H1 (cell line): ENCODE results near the gene DAZAP2. TPM values are rescaled to one million over a fixed set of nuclear protein-coding genes. Genes with fewer than 3 reads are reported as not detected.

Experiments used
- CTCF ChIA-PET: fragments of 300-600 bp; sonication (Branson Sonifier 250); formaldehyde crosslinking; loops from one replicate; lab custom pipeline; 2021; ENCODE audit not compliant: partially characterized antibody; lab: Charles Lee
- POLR2A ChIA-PET: fragments of 300-600 bp; sonication (Branson Sonifier 250); formaldehyde crosslinking; loops from one replicate; lab custom pipeline; 2021; ENCODE audit warnings: inconsistent platforms; ENCODE audit not compliant: partially characterized antibody; lab: Charles Lee
- DNase-seq, 2 experiments: peaks; one replicate each; pipeline versions ENCODE4 v3.0.0 to v3.0.0-alpha.2; 2010 to 2022; ENCODE audit warnings: low spot score in 2 of 2, low read depth in 1 of 2, mixed read lengths in 1 of 2
- FAIRE-seq: peaks from 2 replicates; lab custom pipeline; 2011; peaks lifted over from hg19 to GRCh38; lab: Jason Lieb, UNC
- H2AFZ ChIP-seq: 2 replicates; pipeline ENCODE4 v1.8.1; 2012; ENCODE audit warnings: low read length, inconsistent platforms
- H2AK5ac ChIP-seq: 2 replicates; pipeline ENCODE4 v1.6.1; 2013; ENCODE audit warnings: low read depth, low read length
- H2BK120ac ChIP-seq: replicated peaks from 2 replicates; pipeline ENCODE3; 2013; ENCODE audit warnings: low read depth, low read length, inconsistent platforms
- H2BK12ac ChIP-seq: 2 replicates; pipeline ENCODE4 v1.6.1; 2013; ENCODE audit warnings: low read depth, low read length
- H2BK15ac ChIP-seq: 2 replicates; pipeline ENCODE4 v1.6.1; 2013; ENCODE audit warnings: low read length
- H2BK20ac ChIP-seq: 2 replicates; pipeline ENCODE4 v1.6.1; 2013; ENCODE audit warnings: low read length
- H2BK5ac ChIP-seq: 2 replicates; pipeline ENCODE4 v1.6.1; 2013; ENCODE audit warnings: low read depth, low read length
- H3K14ac ChIP-seq: 2 replicates; pipeline ENCODE4 v1.6.1; 2013; ENCODE audit warnings: inconsistent platforms; ENCODE audit not compliant: insufficient read length
- H3K18ac ChIP-seq: 2 replicates; pipeline ENCODE4 v1.6.1; 2013; ENCODE audit warnings: low read length; ENCODE audit errors: extremely low read depth
- H3K23ac ChIP-seq: 2 replicates; pipeline ENCODE4 v1.6.1; 2013; ENCODE audit warnings: inconsistent platforms; ENCODE audit not compliant: insufficient read length
- H3K23me2 ChIP-seq: 2 replicates; pipeline ENCODE4 v1.6.1; 2013; ENCODE audit warnings: low read depth, low read length
- H3K27ac ChIP-seq: 2 replicates; pipeline ENCODE4 v1.6.1; 2011; ENCODE audit warnings: low read depth, low read length, inconsistent platforms
- H3K27me3 ChIP-seq, 4 experiments: replicated peaks in 1 of 4; 1 replicate in 1 of 4; 2 replicates in 3 of 4; pipeline versions ENCODE4 v1.6.1 to v1.8.1; 2011 to 2013; ENCODE audit warnings: low read length in 3 of 4, mild to moderate bottlenecking in 3 of 4, inconsistent platforms in 2 of 4, mixed read lengths in 2 of 4, moderate library complexity in 1 of 4; ENCODE audit not compliant: control insufficient read depth in 3 of 4, insufficient read depth in 3 of 4; ENCODE audit errors: extremely low read depth in 1 of 4
- H3K36me3 ChIP-seq, 4 experiments: 2 replicates each; pipeline versions ENCODE4 v1.6.1 to v1.8.1; 2011 to 2013; ENCODE audit warnings: mild to moderate bottlenecking in 4 of 4, low read length in 3 of 4, moderate library complexity in 2 of 4, control low read depth in 1 of 4, inconsistent platforms in 1 of 4; ENCODE audit not compliant: insufficient read depth in 4 of 4, control insufficient read depth in 2 of 4
- H3K4ac ChIP-seq: replicated peaks from 2 replicates; pipeline ENCODE3; 2013; ENCODE audit warnings: low read length, low read depth, mixed read lengths, inconsistent platforms; ENCODE audit not compliant: insufficient read length
- H3K4me1 ChIP-seq, 4 experiments: replicated peaks in 1 of 4; 1 replicate in 1 of 4; 2 replicates in 3 of 4; pipeline versions ENCODE4 v1.6.1 to v1.8.1; 2011 to 2013; ENCODE audit warnings: low read length in 3 of 4, inconsistent platforms in 2 of 4, mixed read lengths in 1 of 4; ENCODE audit not compliant: insufficient read depth in 4 of 4, control insufficient read depth in 3 of 4
- H3K4me2 ChIP-seq, 2 experiments: 2 replicates each; pipeline versions ENCODE4 v1.6.1 to v1.8.1; 2011 to 2013; ENCODE audit warnings: low read depth in 2 of 2, low read length in 2 of 2, control low read depth in 1 of 2, inconsistent platforms in 1 of 2, mild to moderate bottlenecking in 1 of 2; ENCODE audit not compliant: insufficient read depth in 1 of 2
- H3K4me3 ChIP-seq, 4 experiments: fragments of 200-600, 300-600 bp in 1 of 4; sonication (generic), shearing (Covaris generic), sonication (Bioruptor Twin) in 1 of 4; 2 replicates each; pipeline versions ENCODE4 v1.5.1 to v1.8.1; 2011 to 2016; ENCODE audit warnings: low read length in 4 of 4, low read depth in 3 of 4, control low read depth in 2 of 4, inconsistent platforms in 2 of 4, mild to moderate bottlenecking in 2 of 4, mixed read lengths in 1 of 4, moderate library complexity in 1 of 4; ENCODE audit not compliant: insufficient read depth in 2 of 4; ENCODE audit errors: extremely low read depth in 1 of 4
- H3K56ac ChIP-seq: replicated peaks from 2 replicates; pipeline ENCODE3; 2013; ENCODE audit warnings: low read depth, mild to moderate bottlenecking, mixed read lengths, low read length, inconsistent platforms; ENCODE audit not compliant: insufficient read length
- H3K79me1 ChIP-seq: 2 replicates; pipeline ENCODE4 v1.6.1; 2013; ENCODE audit warnings: low read depth, low read length, control low read depth
- H3K79me2 ChIP-seq, 2 experiments: 2 replicates each; pipeline versions ENCODE4 v1.6.1 to v1.8.1; 2012 to 2013; ENCODE audit warnings: low read length in 2 of 2, mild to moderate bottlenecking in 2 of 2, inconsistent platforms in 1 of 2; ENCODE audit not compliant: insufficient read depth in 2 of 2, control insufficient read depth in 1 of 2
- H3K9ac ChIP-seq, 4 experiments: replicated peaks in 1 of 4; 1 replicate in 1 of 4; 2 replicates in 3 of 4; pipeline versions ENCODE4 v1.6.1 to v1.8.1; 2011 to 2013; ENCODE audit warnings: low read depth in 3 of 4, low read length in 3 of 4, control low read depth in 2 of 4, mild to moderate bottlenecking in 2 of 4, moderate library complexity in 2 of 4, inconsistent platforms in 1 of 4; ENCODE audit errors: extremely low read depth in 1 of 4
- H3K9me3 ChIP-seq, 2 experiments: 2 replicates each; pipeline versions ENCODE4 v1.6.1 to v1.8.1; 2012 to 2013; ENCODE audit warnings: mild to moderate bottlenecking in 2 of 2, moderate library complexity in 2 of 2, control low read depth in 1 of 2, inconsistent platforms in 1 of 2, low read depth in 1 of 2, low read length in 1 of 2, mixed read lengths in 1 of 2; ENCODE audit not compliant: insufficient read depth in 2 of 2
- H4K20me1 ChIP-seq, 2 experiments: replicated peaks in 1 of 2; 2 replicates each; pipeline versions ENCODE3 to v1.8.1; 2011 to 2013; ENCODE audit warnings: inconsistent platforms in 2 of 2, low read length in 2 of 2, mild to moderate bottlenecking in 1 of 2; ENCODE audit not compliant: insufficient read depth in 2 of 2, control insufficient read depth in 1 of 2
- H4K5ac ChIP-seq: 2 replicates; pipeline ENCODE4 v1.6.1; 2013; ENCODE audit warnings: low read length, low read depth, mixed read lengths, inconsistent platforms; ENCODE audit not compliant: insufficient read length
- H4K8ac ChIP-seq: 2 replicates; pipeline ENCODE4 v1.8.0; 2013; ENCODE audit warnings: mild to moderate bottlenecking, moderate library complexity, low read length, inconsistent platforms; ENCODE audit not compliant: insufficient read depth; ENCODE audit errors: extremely low read depth
- H4K91ac ChIP-seq: replicated peaks from 2 replicates; pipeline ENCODE3; 2013; ENCODE audit warnings: low read length, mixed read lengths, inconsistent platforms; ENCODE audit not compliant: insufficient read length
- CTBP2 ChIP-seq: IDR thresholded peaks from 2 replicates; pipeline ENCODE4 v1.7.0; 2011; ENCODE audit warnings: borderline replicate concordance, mild to moderate bottlenecking, moderate library complexity, mixed read lengths, low read length; ENCODE audit not compliant: insufficient read depth, insufficient read length
- FOSL1 ChIP-seq: IDR thresholded peaks from 2 replicates; pipeline ENCODE4 v1.6.1; 2011; ENCODE audit warnings: mild to moderate bottlenecking, low read depth, low read length, moderate library complexity; ENCODE audit not compliant: insufficient read depth
- JUN ChIP-seq: IDR thresholded peaks from 2 replicates; pipeline ENCODE4 v1.6.1; 2011; ENCODE audit warnings: low read depth, mild to moderate bottlenecking, improper control_type of control experiment, low read length
- KDM1A ChIP-seq: fragments of 200-600, 300-600 bp; sonication (generic); IDR thresholded peaks from 2 replicates; pipeline ENCODE4 v1.7.1; 2016; ENCODE audit warnings: mild to moderate bottlenecking, low read length, borderline replicate concordance
- PHF8 ChIP-seq: fragments of 200-600 bp; sonication (generic); conservative IDR thresholded peaks from 2 replicates; pipeline ENCODE4 v1.7.1; 2012; ENCODE audit warnings: low read depth, mild to moderate bottlenecking, inconsistent platforms, low read length, moderate library complexity
- POLR2A ChIP-seq, 2 experiments: IDR thresholded peaks; 1 replicate in 1 of 2; 2 replicates in 1 of 2; pipeline ENCODE4 v1.6.1; 2011; ENCODE audit warnings: low read depth in 2 of 2, low read length in 2 of 2, mild to moderate bottlenecking in 2 of 2; ENCODE audit errors: control extremely low read depth in 1 of 2
- POU5F1 ChIP-seq: IDR thresholded peaks from 2 replicates; pipeline ENCODE4 v1.6.1; 2011; ENCODE audit warnings: low read depth, mild to moderate bottlenecking, low read length, moderate library complexity
- RXRA ChIP-seq: IDR thresholded peaks from 2 replicates; pipeline ENCODE4 v1.6.1; 2011; ENCODE audit warnings: low read depth, mild to moderate bottlenecking, low read length, moderate library complexity; ENCODE audit not compliant: insufficient read depth
- YY1 ChIP-seq: IDR thresholded peaks from 2 replicates; pipeline ENCODE4 v1.6.1; 2011; ENCODE audit warnings: low read depth, mild to moderate bottlenecking, low read length
- WGBS, 2 experiments: shearing (Covaris generic) in 1 of 2; methylation state at CpG; one replicate each; pipeline versions ENCODE4 v1.1.6 to v1.1.7; 2013 to 2015; ENCODE audit warnings: low lambda C conversion rate in 2 of 2, mixed read lengths in 2 of 2, inconsistent platforms in 1 of 2, low coverage in 1 of 2, missing lambda C conversion rate in 1 of 2; ENCODE audit not compliant: insufficient replicate concordance in 2 of 2, insufficient coverage in 1 of 2, insufficient read length in 1 of 2; ENCODE audit errors: extremely low coverage in 1 of 2, missing lambda C conversion rate in 1 of 2; 5-methylcytosine and 5-hydroxymethylcytosine counted together
- polyA plus RNA-seq, 7 experiments: library from polyadenylated mRNA; depleted of rRNA in 3 of 7; stranded (reverse) in 5 of 7; unstranded in 2 of 7; fragments of >200 nt in 5 of 7; fragments of 200-250 nt in 2 of 7; gene quantifications; 1 replicate in 5 of 7; 2 replicates in 1 of 7; 4 replicates in 1 of 7; pipeline versions ENCODE4 v1.2.1 to v1.2.3, GENCODE V29; 2011 to 2013; ENCODE audit warnings: missing spikeins in 2 of 7, mixed read lengths in 2 of 7
- total RNA-seq: library from RNA; stranded (reverse); fragmentation: NEBNext Ultra II Directional; extraction: Animal tissue kit (Norgen Biotek cat#: 25700); gene quantifications from 2 replicates; pipeline ENCODE4 v1.2.1, GENCODE V29; 2021
- TF ChIP-seq, protein P1 (sequence below): IDR thresholded peaks from 2 replicates; pipeline ENCODE4 v1.6.1; 2012; ENCODE audit warnings: inconsistent platforms
- TF ChIP-seq, protein P2 (sequence below), 3 experiments: IDR thresholded peaks; 1 replicate in 2 of 3; 2 replicates in 1 of 3; pipeline versions ENCODE4 v1.5.1 to v1.6.1; 2011; ENCODE audit warnings: low read length in 3 of 3, mild to moderate bottlenecking in 3 of 3, inconsistent platforms in 2 of 3, low read depth in 1 of 3, moderate library complexity in 1 of 3; ENCODE audit not compliant: insufficient read depth in 1 of 3; ENCODE audit errors: control extremely low read depth in 1 of 3

The DAZAP2 gene
- total and polyA plus RNA-seq, 2 of the 8 experiments (the other 6 are each of a cell fraction or from before 2014, with no cell fraction given), result 27.1 to 77.2 TPM

DNA sequence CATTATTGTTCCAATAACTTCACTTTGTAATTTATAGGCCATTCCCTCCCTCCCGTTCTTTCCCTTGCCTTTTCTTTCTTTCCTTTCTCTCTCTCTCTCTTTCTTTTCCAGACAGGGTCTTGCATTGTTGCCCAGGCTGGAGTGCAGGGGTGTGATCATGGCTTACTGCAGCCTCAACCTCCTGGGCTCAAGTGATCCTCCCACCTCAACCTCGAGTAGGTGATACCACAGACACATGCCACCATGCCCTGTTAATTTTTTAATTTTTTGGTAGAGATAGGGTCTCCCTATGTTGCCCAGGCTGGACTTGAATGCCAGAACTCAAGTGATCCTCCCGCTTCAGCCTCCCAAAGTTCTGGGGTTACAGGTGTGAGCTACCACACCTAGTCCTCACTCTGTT is 14.0 kb upstream of the DAZAP2 start:
- H3K4me3 ChIP-seq, result no peak overlapping the region
- no peaks in the 10 kb centered on the region for H3K9me3 ChIP-seq
- H4K8ac ChIP-seq, result no peak overlapping the region
- no peaks in the 10 kb centered on the region for H3K79me1 ChIP-seq
- H2BK15ac ChIP-seq, result no peak overlapping the region
- no peaks in the 10 kb centered on the region for H3K4me1 ChIP-seq
- no peak overlapping the region for H4K5ac ChIP-seq
- no peak overlapping the region for H3K14ac ChIP-seq
- peaks cover 0 to 5% of the 10 kb centered on the region in 2 experiments; a peak in 1 of 4 replicates for H3K79me2 ChIP-seq
- no peaks in the 10 kb centered on the region for H3K27me3 ChIP-seq
- ChIA-PET CTCF (interaction anchor here (1.6 kb wide), 1 partner anchor 35 kb away, joined by 3 read pairs; no protein-coding TSS in a partner anchor), POLR2A (interaction anchor here (1.0 kb wide), 1 partner anchor 23 kb away, joined by 3 read pairs; no protein-coding TSS in a partner anchor)
- no peak overlapping the region for H3K56ac ChIP-seq
- H3K9ac ChIP-seq, result no peak overlapping the region
- no peak overlapping the region for H3K23ac ChIP-seq
- no peaks in the 10 kb centered on the region for H4K20me1 ChIP-seq
- no peak overlapping the region for H3K27ac ChIP-seq
- H2BK20ac ChIP-seq, result no peak overlapping the region
- 92% methylated on average over 3 of the region's 3 CpGs; no CpG with 5 or more reads in 1 of the 2 experiments for WGBS, 2 experiments
- FAIRE-seq (no peak), DNase-seq (no peak)
- H2AFZ ChIP-seq, result no peak overlapping the region
- no peak overlapping the region for H2AK5ac ChIP-seq
- H2BK5ac ChIP-seq, result no peak overlapping the region
- H3K4me2 ChIP-seq, result no peak overlapping the region
- no peaks in the 10 kb centered on the region for H3K23me2 ChIP-seq
- no peak overlapping the region for H3K18ac ChIP-seq
- H3K4ac ChIP-seq, result no peak overlapping the region
- no peak overlapping the region for H2BK120ac ChIP-seq
- peaks cover 0 to 3% (median 0%) of the 10 kb centered on the region in 4 experiments; a peak in 1 of 8 replicates for H3K36me3 ChIP-seq
- H2BK12ac ChIP-seq, result no peak overlapping the region
- H4K91ac ChIP-seq, result no peak overlapping the region
- TF ChIP-seq POU5F1 (no peak), JUN (no peak), RXRA (no peak), POLR2A (IDR thresholded peaks at IDR 0.05; ENCODE audit: control extremely low read depth in 1 of 2, low read depth in 2 of 2, low read length in 2 of 2) (no peak), PHF8 (no peak), YY1 (no peak), FOSL1 (no peak), CTBP2 (no peak), KDM1A (no peak)
- TF ChIP-seq, protein P1, sequence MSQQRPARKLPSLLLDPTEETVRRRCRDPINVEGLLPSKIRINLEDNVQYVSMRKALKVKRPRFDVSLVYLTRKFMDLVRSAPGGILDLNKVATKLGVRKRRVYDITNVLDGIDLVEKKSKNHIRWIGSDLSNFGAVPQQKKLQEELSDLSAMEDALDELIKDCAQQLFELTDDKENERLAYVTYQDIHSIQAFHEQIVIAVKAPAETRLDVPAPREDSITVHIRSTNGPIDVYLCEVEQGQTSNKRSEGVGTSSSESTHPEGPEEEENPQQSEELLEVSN, result no peak
- TF ChIP-seq, protein P2, sequence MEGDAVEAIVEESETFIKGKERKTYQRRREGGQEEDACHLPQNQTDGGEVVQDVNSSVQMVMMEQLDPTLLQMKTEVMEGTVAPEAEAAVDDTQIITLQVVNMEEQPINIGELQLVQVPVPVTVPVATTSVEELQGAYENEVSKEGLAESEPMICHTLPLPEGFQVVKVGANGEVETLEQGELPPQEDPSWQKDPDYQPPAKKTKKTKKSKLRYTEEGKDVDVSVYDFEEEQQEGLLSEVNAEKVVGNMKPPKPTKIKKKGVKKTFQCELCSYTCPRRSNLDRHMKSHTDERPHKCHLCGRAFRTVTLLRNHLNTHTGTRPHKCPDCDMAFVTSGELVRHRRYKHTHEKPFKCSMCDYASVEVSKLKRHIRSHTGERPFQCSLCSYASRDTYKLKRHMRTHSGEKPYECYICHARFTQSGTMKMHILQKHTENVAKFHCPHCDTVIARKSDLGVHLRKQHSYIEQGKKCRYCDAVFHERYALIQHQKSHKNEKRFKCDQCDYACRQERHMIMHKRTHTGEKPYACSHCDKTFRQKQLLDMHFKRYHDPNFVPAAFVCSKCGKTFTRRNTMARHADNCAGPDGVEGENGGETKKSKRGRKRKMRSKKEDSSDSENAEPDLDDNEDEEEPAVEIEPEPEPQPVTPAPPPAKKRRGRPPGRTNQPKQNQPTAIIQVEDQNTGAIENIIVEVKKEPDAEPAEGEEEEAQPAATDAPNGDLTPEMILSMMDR (IDR thresholded peaks at IDR 0.05; ENCODE audit: control extremely low read depth in 1 of 3, insufficient read depth in 1 of 3, low read depth in 1 of 3, low read length in 3 of 3), result no peak
